ENCODE results near the gene IL13. TPM values are rescaled to one million over a fixed set of nuclear protein-coding genes. Genes with fewer than 3 reads are reported as not detected.

Gene IL13
- total and polyA plus RNA-seq, 2 donors (not counting 3 experiments of a cell fraction or from before 2014, with no cell fraction given) = 0.06 TPM; not detected in 1

- Histone ChIP-seq H3K36me3 (ENCODE audit: control insufficient read depth in 2 of 2, extremely low read depth in 1 of 2, insufficient read depth in 2 of 2, low read length in 2 of 2) (no peaks in the 10 kb centered on the region), H3K4me3 (replicated peaks in 1 of 3; ENCODE audit: insufficient read depth in 1 of 3, low read depth in 1 of 3, low read length in 3 of 3) (no peak overlapping the region), H3K9ac (replicated peaks; ENCODE audit: extremely low read depth, insufficient read depth, low read length) (no peak overlapping the region), H3K79me2 (ENCODE audit: control insufficient read depth, insufficient read depth, low read length) (no peaks in the 10 kb centered on the region), H3K9me1 (replicated peaks; ENCODE audit: control insufficient read depth, extremely low read depth, insufficient read depth, low read length) (no peaks in the 10 kb centered on the region), H3K27ac (ENCODE audit: insufficient read depth, low read depth, low read length) (no peak overlapping the region), H2AFZ (ENCODE audit: low read depth, low read length) (no peak overlapping the region), H3K27me3 (ENCODE audit: control insufficient read depth in 2 of 2, insufficient read depth in 2 of 2, low read length in 2 of 2) (peaks cover 0 to 2% of the 10 kb centered on the region in 2 experiments), H3K4me2 (ENCODE audit: insufficient read depth, low read length) (no peak overlapping the region), H3K4me1 (ENCODE audit: control insufficient read depth, extremely low read depth, insufficient read depth, low read length) (peaks cover 6% of the 10 kb centered on the region), H3K9me3 (replicated peaks; ENCODE audit: control insufficient read depth, insufficient read depth, low read length) (no peaks in the 10 kb centered on the region), H4K20me1 (replicated peaks; ENCODE audit: control insufficient read depth, extremely low read depth, insufficient read depth, low read length) (no peaks in the 10 kb centered on the region)
- FAIRE-seq (no peak), DNase-seq (ENCODE audit: low read depth, low spot score) (no peak)
- BruUV-seq (replicated peaks) = no TSS peak
- ChIA-PET CTCF (interaction anchor here (1.2 to 1.4 kb wide), 2 partner anchors 12 to 19 kb away, joined by 3 read pairs; no protein-coding TSS in a partner anchor), POLR2A (no interaction called here)
- dilution Hi-C loops (cut with MboI; ENCODE audit: extremely low pct_ligation_motif_present, low sequenced_read_pairs) (no loop called here), intact Hi-C loops (cut with micrococcal nuclease) (no loop called here)
- TF ChIP-seq JUN (IDR thresholded peaks at IDR 0.05; ENCODE audit: borderline replicate concordance, insufficient read depth, insufficient read length, low read depth) = no peak
- no peak for TF ChIP-seq POLR2A (IDR thresholded peaks at IDR 0.05; ENCODE audit: low read depth, low read length)
- no peak for TF ChIP-seq MYC (IDR thresholded peaks at IDR 0.05; ENCODE audit: low read depth, low read length)
- TF ChIP-seq EZH2 (IDR thresholded peaks at IDR 0.05; ENCODE audit: borderline replicate concordance, low read depth, low read length, severe bottlenecking) = no peak
Observed at GRCh38 chr5:132671000-132671399, 13.0 kb downstream of the IL13 start.

GRCh38 chr5:132673488-132673887, 15.5 kb downstream of the IL13 start:
- no peak for FAIRE-seq
- no peaks in the 10 kb centered on the region for H3K9me3 ChIP-seq (replicated peaks; ENCODE audit: control insufficient read depth, insufficient read depth, low read length)
- CTCF ChIA-PET = no interaction called here

More at GRCh38 chr5:132673488-132673887, 15.5 kb downstream of the IL13 start:
- H3K36me3 ChIP-seq (ENCODE audit: control insufficient read depth in 2 of 2, extremely low read depth in 1 of 2, insufficient read depth in 2 of 2, low read length in 2 of 2) = no peaks in the 10 kb centered on the region
- H3K4me2 ChIP-seq (ENCODE audit: insufficient read depth, low read length) = no peak overlapping the region
- no peaks in the 10 kb centered on the region for H3K9me1 ChIP-seq (replicated peaks; ENCODE audit: control insufficient read depth, extremely low read depth, insufficient read depth, low read length)
- intact Hi-C loops (cut with micrococcal nuclease) = no loop called here
- no peak for DNase-seq (ENCODE audit: low read depth, low spot score)
- dilution Hi-C loops (cut with MboI; ENCODE audit: extremely low pct_ligation_motif_present, low sequenced_read_pairs) = no loop called here
- TF ChIP-seq JUN (IDR thresholded peaks at IDR 0.05; ENCODE audit: borderline replicate concordance, insufficient read depth, insufficient read length, low read depth) (no peak), MAX (IDR thresholded peaks at IDR 0.05; ENCODE audit: insufficient read depth, insufficient read length) (no peak), EZH2 (IDR thresholded peaks at IDR 0.05; ENCODE audit: borderline replicate concordance, low read depth, low read length, severe bottlenecking) (no peak), CTCF (IDR thresholded peaks at IDR 0.05; ENCODE audit: extremely low read depth in 1 of 2, insufficient read depth in 1 of 2, low read depth in 1 of 2, low read length in 2 of 2) (no peak), POLR2AphosphoS5 (IDR thresholded peaks at IDR 0.05; ENCODE audit: insufficient read depth, low read depth, low read length) (no peak), POLR2A (IDR thresholded peaks at IDR 0.05; ENCODE audit: low read depth, low read length) (no peak), FOS (IDR thresholded peaks at IDR 0.05; ENCODE audit: borderline replicate concordance, insufficient read depth, low read length) (no peak), GATA2 (IDR thresholded peaks at IDR 0.05; ENCODE audit: insufficient read depth, insufficient read length, low read depth, low read length) (no peak), MYC (IDR thresholded peaks at IDR 0.05; ENCODE audit: low read depth, low read length) (no peak)
- H3K27me3 ChIP-seq (ENCODE audit: control insufficient read depth in 2 of 2, insufficient read depth in 2 of 2, low read length in 2 of 2) = no peaks in the 10 kb centered on the region
- BruUV-seq (replicated peaks) = no TSS peak
- no peak overlapping the region for H3K4me3 ChIP-seq (replicated peaks in 1 of 3; ENCODE audit: insufficient read depth in 1 of 3, low read depth in 1 of 3, low read length in 3 of 3)
- H2AFZ ChIP-seq (ENCODE audit: low read depth, low read length) = no peak overlapping the region
- POLR2A ChIA-PET = interaction anchor here (0.7 kb wide), 1 partner anchor 307 kb away, joined by 5 read pairs; no protein-coding TSS in a partner anchor
- no peak overlapping the region for H3K9ac ChIP-seq (replicated peaks; ENCODE audit: extremely low read depth, insufficient read depth, low read length)
- peaks cover 13% of the 10 kb centered on the region for H3K4me1 ChIP-seq (ENCODE audit: control insufficient read depth, extremely low read depth, insufficient read depth, low read length)
- H3K27ac ChIP-seq (ENCODE audit: insufficient read depth, low read depth, low read length) = no peak overlapping the region
- H3K79me2 ChIP-seq (ENCODE audit: control insufficient read depth, insufficient read depth, low read length) = no peaks in the 10 kb centered on the region
- H4K20me1 ChIP-seq (replicated peaks; ENCODE audit: control insufficient read depth, extremely low read depth, insufficient read depth, low read length) = no peaks in the 10 kb centered on the region
